Endodermal cell (in vitro differentiated cells): ENCODE data around the gene ANLN. TPM values are rescaled to one million over a fixed set of nuclear protein-coding genes. Genes with fewer than 3 reads are reported as not detected.

ENCODE experiments used
- DNase-seq: peaks from one replicate; pipeline ENCODE4 v3.0.0-alpha.2; 2017
- H3K27ac ChIP-seq: 2 replicates; pipeline ENCODE4 v1.5.1; 2013; ENCODE audit warnings: mild to moderate bottlenecking, low read depth, low read length, moderate library complexity
- H3K27me3 ChIP-seq: 2 replicates; pipeline ENCODE4 v1.6.1; 2013; ENCODE audit warnings: mild to moderate bottlenecking, low read length, moderate library complexity; ENCODE audit not compliant: insufficient read depth, control insufficient read depth, poor library complexity, severe bottlenecking
- H3K36me3 ChIP-seq: 2 replicates; pipeline ENCODE4 v1.7.0; 2013; ENCODE audit warnings: mild to moderate bottlenecking, low read length, moderate library complexity; ENCODE audit not compliant: control insufficient read depth, insufficient read depth
- H3K4me1 ChIP-seq: one replicate; pipeline ENCODE4 v1.7.0; 2013; ENCODE audit warnings: low read length; ENCODE audit not compliant: control insufficient read depth, insufficient read depth
- H3K4me3 ChIP-seq: 2 replicates; pipeline ENCODE4 v1.5.1; 2013; ENCODE audit warnings: mild to moderate bottlenecking, low read length, moderate library complexity
- H3K9ac ChIP-seq: 2 replicates; pipeline ENCODE4 v1.6.1; 2013; ENCODE audit warnings: mild to moderate bottlenecking, low read length, moderate library complexity; ENCODE audit not compliant: poor library complexity, severe bottlenecking; ENCODE audit errors: extremely low read depth
- H3K9me3 ChIP-seq: 2 replicates; pipeline ENCODE4 v1.6.1; 2013; ENCODE audit warnings: mild to moderate bottlenecking, low read length, moderate library complexity; ENCODE audit not compliant: control insufficient read depth
- H3K27ac Mint-ChIP-seq: 2 replicates; pipeline ENCODE4 v1.8.0; 2020; ENCODE audit warnings: mixed read lengths
- H3K27me3 Mint-ChIP-seq: 2 replicates; pipeline ENCODE4 v1.8.0; 2021; ENCODE audit warnings: mild to moderate bottlenecking, mixed read lengths; ENCODE audit not compliant: insufficient read depth
- H3K36me3 Mint-ChIP-seq: 2 replicates; pipeline ENCODE4 v1.8.0; 2020; ENCODE audit warnings: low read depth, mixed read lengths
- H3K4me1 Mint-ChIP-seq: 2 replicates; pipeline ENCODE4 v1.8.0; 2020; ENCODE audit warnings: mixed read lengths
- H3K4me3 Mint-ChIP-seq: 2 replicates; pipeline ENCODE4 v1.8.0; 2020; ENCODE audit warnings: mild to moderate bottlenecking, moderate library complexity, mixed read lengths
- H3K9me3 Mint-ChIP-seq: 2 replicates; pipeline ENCODE4 v1.8.0; 2020; ENCODE audit warnings: mild to moderate bottlenecking, mixed read lengths
- WGBS, 2 experiments: methylation state at CpG; one replicate each; pipeline versions ENCODE4 v1.1.5 to v1.1.7; 2013; ENCODE audit warnings: missing lambda C conversion rate in 2 of 2, mixed read lengths in 1 of 2; ENCODE audit not compliant: insufficient coverage in 1 of 2, insufficient read length in 1 of 2; 5-methylcytosine and 5-hydroxymethylcytosine counted together
- total RNA-seq, 2 donors: library from RNA; stranded (reverse); fragmentation: NEBNext Ultra II Directional in 1 of 2; extraction: Animal tissue kit (Norgen Biotek cat#: 25700) in 1 of 2; gene quantifications; 2 replicates in 1 of 2; 3 replicates in 1 of 2; pipeline ENCODE4 v1.2.1, GENCODE V29; 2021
- TF ChIP-seq, protein P1 (sequence below): fragments of 200-600 bp; sonication (generic); conservative IDR thresholded peaks from 2 replicates; pipeline ENCODE4 v1.5.0; 2021; ENCODE audit warnings: antibody characterized with exemption, mild to moderate bottlenecking

Gene ANLN
- total RNA-seq, 2 donors from 2014 or later = 78.6 to 138 TPM

DNA sequence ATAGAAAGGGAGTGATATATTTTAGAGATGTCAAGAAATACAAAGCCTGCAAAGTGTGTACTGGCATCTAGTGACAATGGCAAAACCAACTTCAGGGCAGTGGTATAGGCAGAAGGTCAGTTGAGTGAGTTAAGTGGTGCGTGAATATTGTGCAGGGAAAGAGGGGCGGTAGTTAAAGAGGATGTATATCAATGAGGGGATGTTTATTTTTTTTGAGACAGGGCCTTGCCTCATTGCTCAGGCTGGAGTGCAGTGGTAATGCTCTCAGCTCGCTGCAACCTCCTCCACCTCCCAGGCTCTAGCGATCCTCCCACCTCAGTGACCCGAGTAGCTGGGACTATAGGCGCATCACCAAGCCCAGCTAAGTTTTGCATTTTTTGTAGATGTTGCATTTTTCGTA is 13.8 kb downstream of the ANLN start:
- WGBS, 2 experiments = 94% methylated on average over 5 to 7 of the region's 7 CpGs
- no peak overlapping the region for H3K9ac ChIP-seq
- TF ChIP-seq, protein P1, sequence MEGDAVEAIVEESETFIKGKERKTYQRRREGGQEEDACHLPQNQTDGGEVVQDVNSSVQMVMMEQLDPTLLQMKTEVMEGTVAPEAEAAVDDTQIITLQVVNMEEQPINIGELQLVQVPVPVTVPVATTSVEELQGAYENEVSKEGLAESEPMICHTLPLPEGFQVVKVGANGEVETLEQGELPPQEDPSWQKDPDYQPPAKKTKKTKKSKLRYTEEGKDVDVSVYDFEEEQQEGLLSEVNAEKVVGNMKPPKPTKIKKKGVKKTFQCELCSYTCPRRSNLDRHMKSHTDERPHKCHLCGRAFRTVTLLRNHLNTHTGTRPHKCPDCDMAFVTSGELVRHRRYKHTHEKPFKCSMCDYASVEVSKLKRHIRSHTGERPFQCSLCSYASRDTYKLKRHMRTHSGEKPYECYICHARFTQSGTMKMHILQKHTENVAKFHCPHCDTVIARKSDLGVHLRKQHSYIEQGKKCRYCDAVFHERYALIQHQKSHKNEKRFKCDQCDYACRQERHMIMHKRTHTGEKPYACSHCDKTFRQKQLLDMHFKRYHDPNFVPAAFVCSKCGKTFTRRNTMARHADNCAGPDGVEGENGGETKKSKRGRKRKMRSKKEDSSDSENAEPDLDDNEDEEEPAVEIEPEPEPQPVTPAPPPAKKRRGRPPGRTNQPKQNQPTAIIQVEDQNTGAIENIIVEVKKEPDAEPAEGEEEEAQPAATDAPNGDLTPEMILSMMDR = no peak
- Mint-ChIP-seq H3K4me1 (no peaks in the 10 kb centered on the region), H3K27ac (no peak overlapping the region), H3K36me3 (peaks cover 55% of the 10 kb centered on the region), H3K4me3 (no peak overlapping the region), H3K27me3 (no peaks in the 10 kb centered on the region), H3K9me3 (no peaks in the 10 kb centered on the region)
- no peaks in the 10 kb centered on the region for H3K9me3 ChIP-seq
- no peak for DNase-seq
- no peaks in the 10 kb centered on the region for H3K4me1 ChIP-seq
- H3K4me3 ChIP-seq = no peak overlapping the region
- H3K36me3 ChIP-seq = peaks cover 78% of the 10 kb centered on the region
- no peak overlapping the region for H3K27ac ChIP-seq
- H3K27me3 ChIP-seq = no peaks in the 10 kb centered on the region

DNA sequence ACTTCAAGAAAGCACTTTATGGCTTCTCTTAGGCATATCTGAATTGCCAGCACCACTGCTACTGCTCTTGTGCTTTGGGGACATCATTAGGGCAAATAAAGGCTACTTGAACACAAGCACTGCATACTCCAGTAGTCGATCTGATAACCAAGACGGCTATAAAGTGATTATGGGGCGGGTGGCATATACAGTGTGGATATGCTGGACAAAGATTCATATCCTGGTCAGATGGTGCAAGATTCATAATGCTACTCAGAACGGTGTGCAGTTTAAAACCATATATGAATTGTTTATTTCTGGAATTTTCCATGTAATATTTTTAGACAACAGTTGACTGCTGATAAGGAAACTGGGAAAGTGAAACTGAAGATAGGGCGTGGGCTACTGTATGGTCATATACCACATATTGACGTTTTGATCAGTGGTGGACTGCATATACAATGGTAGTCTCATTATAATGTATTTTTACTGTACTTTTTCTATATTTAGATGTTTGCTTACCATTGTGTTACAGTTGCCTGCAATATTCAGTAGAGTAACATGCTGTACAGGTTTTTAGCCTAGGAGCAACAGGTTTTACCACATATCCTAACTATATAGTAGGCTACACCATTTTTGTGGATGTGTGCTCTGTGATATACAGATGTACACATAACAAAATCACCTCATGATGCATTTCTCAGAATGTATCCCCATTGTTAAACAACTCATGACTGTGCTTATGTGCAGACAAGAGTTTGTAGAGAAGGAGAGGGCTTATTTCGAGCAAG is 15.2 kb downstream of the ANLN start:
- H3K4me3 ChIP-seq = no peak overlapping the region
- Mint-ChIP-seq H3K4me3 (no peak overlapping the region), H3K4me1 (no peaks in the 10 kb centered on the region), H3K9me3 (no peaks in the 10 kb centered on the region), H3K27ac (no peak overlapping the region), H3K36me3 (peaks cover 43% of the 10 kb centered on the region), H3K27me3 (no peaks in the 10 kb centered on the region)
- no peaks in the 10 kb centered on the region for H3K27me3 ChIP-seq
- TF ChIP-seq, protein P1 = no peak
- no peaks in the 10 kb centered on the region for H3K9me3 ChIP-seq
- no peak for DNase-seq
- H3K4me1 ChIP-seq = no peaks in the 10 kb centered on the region
- H3K27ac ChIP-seq = no peak overlapping the region
- no peak overlapping the region for H3K9ac ChIP-seq
- 94 to 100% methylated on average over 4 to 7 of the region's 7 CpGs for WGBS, 2 experiments
- H3K36me3 ChIP-seq = peaks cover 80% of the 10 kb centered on the region

DNA sequence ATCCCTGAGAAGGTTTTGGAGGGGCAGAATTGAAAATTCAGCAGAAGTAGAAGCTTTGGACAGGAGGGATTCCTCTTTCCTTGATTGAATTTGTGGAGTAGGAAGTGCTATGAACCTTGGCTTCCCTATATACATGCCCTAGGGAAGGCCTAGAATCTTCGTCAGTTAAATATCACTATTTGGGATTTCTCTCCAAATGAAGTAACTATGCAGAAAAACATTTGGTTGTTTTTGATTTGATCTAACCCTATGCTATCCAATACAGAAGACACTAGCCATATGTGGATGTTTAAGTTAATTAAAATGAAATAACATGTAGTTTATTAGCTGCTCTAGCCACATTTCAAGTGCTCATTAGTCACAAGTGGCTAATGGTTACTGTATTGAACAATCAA is 15.7 kb downstream of the ANLN start:
- no peak overlapping the region for H3K9ac ChIP-seq
- H3K27ac ChIP-seq = no peak overlapping the region
- no peaks in the 10 kb centered on the region for H3K4me1 ChIP-seq
- TF ChIP-seq, protein P1 = no peak
- peaks cover 80% of the 10 kb centered on the region for H3K36me3 ChIP-seq
- H3K27me3 ChIP-seq = no peaks in the 10 kb centered on the region
- 100% methylated on average over 1 of the region's 1 CpG; no CpG with 5 or more reads in 1 of the 2 experiments for WGBS, 2 experiments
- Mint-ChIP-seq H3K27ac (no peak overlapping the region), H3K27me3 (no peaks in the 10 kb centered on the region), H3K9me3 (no peaks in the 10 kb centered on the region), H3K4me1 (no peaks in the 10 kb centered on the region), H3K36me3 (peaks cover 37% of the 10 kb centered on the region), H3K4me3 (no peak overlapping the region)
- no peaks in the 10 kb centered on the region for H3K9me3 ChIP-seq
- H3K4me3 ChIP-seq = no peak overlapping the region
- no peak for DNase-seq
